ENCODE data around the gene PHLDB1.

The PHLDB1 gene

DNA sequence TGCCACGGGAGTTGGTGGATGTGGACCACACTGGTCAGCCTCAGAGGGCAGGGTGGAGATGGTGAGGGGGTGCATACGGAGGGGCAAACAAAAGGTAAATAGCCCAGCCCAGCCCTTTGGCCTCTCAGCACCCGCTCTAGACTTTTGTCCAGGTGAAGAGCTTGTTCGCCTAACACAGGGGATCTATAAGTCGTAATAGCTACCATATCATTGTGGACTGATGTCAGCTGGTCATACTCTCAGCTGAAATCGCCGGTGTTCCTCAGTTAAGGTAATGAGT, 99.1 kb downstream of the PHLDB1 start:
- H3K27ac ChIP-seq = no peak overlapping the region
- TF ChIP-seq, protein P1, sequence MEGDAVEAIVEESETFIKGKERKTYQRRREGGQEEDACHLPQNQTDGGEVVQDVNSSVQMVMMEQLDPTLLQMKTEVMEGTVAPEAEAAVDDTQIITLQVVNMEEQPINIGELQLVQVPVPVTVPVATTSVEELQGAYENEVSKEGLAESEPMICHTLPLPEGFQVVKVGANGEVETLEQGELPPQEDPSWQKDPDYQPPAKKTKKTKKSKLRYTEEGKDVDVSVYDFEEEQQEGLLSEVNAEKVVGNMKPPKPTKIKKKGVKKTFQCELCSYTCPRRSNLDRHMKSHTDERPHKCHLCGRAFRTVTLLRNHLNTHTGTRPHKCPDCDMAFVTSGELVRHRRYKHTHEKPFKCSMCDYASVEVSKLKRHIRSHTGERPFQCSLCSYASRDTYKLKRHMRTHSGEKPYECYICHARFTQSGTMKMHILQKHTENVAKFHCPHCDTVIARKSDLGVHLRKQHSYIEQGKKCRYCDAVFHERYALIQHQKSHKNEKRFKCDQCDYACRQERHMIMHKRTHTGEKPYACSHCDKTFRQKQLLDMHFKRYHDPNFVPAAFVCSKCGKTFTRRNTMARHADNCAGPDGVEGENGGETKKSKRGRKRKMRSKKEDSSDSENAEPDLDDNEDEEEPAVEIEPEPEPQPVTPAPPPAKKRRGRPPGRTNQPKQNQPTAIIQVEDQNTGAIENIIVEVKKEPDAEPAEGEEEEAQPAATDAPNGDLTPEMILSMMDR (conservative IDR thresholded peaks at IDR 0.05; ENCODE audit: low read depth) = no peak
- ChIA-PET CTCF (no interaction called here), POLR2A (ENCODE audit: low non-redundant PET) (no interaction called here)
- no peak for DNase-seq (ENCODE audit: low spot score)

Data from RWPE1 (cell line).